Panc1 (cell line): Measurements from ENCODE around the gene CD93. TPM values are rescaled to one million over a fixed set of nuclear protein-coding genes. Genes with fewer than 3 reads are reported as not detected.

Experiments
- ATAC-seq: fragments of 200-7000 bp; cut with Tn5 transposase; 2 replicates; pipeline ENCODE4 v1.9.1; 2020; ENCODE audit warnings: mild to moderate bottlenecking, moderate library complexity
- BruUV-seq: library from RNA; stranded (reverse); fragments of 400-500 nt; replicated peaks from 2 replicates; lab custom pipeline; 2021; lab: Mats Ljungman, UMichigan
- CTCF ChIA-PET: fragments of 300-600 bp; sonication (Branson Sonifier 250); formaldehyde crosslinking; loops from one replicate; lab custom pipeline; 2022; ENCODE audit warnings: antibody characterized with exemption; lab: Charles Lee
- POLR2A ChIA-PET: fragments of 300-600 bp; sonication (Branson Sonifier 250); formaldehyde crosslinking; loops from one replicate; lab custom pipeline; 2022; ENCODE audit warnings: antibody characterized with exemption; lab: Charles Lee
- DNase-seq: peaks from one replicate; pipeline ENCODE4 v3.0.0-alpha.2; 2010; ENCODE audit warnings: low read depth, low spot score
- H3K27ac ChIP-seq: 2 replicates; pipeline ENCODE4 v1.5.1; 2011; ENCODE audit warnings: mild to moderate bottlenecking, low read length, inconsistent platforms
- H3K27me3 ChIP-seq: fragments of 200-500 bp; sonication (Bioruptor generic); 2 replicates; pipeline ENCODE4 v1.6.0; 2014; ENCODE audit warnings: low read length, inconsistent platforms; ENCODE audit not compliant: control insufficient read depth, insufficient read depth
- H3K36me3 ChIP-seq: fragments of 200-500 bp; sonication (Bioruptor generic); 2 replicates; pipeline ENCODE4 v1.5.1; 2014; ENCODE audit warnings: inconsistent platforms, mild to moderate bottlenecking, low read length, moderate library complexity; ENCODE audit not compliant: control insufficient read depth, insufficient read depth
- H3K4me1 ChIP-seq: 2 replicates; pipeline ENCODE4 v1.5.1; 2011; ENCODE audit warnings: inconsistent platforms, mild to moderate bottlenecking, low read length, moderate library complexity; ENCODE audit not compliant: control insufficient read depth, insufficient read depth
- H3K4me3 ChIP-seq, 2 experiments: 2 replicates each; pipeline ENCODE4 v1.5.1; 2011 to 2012; ENCODE audit warnings: low read depth in 2 of 2, low read length in 2 of 2, mild to moderate bottlenecking in 2 of 2, inconsistent platforms in 1 of 2, moderate library complexity in 1 of 2
- H3K9me3 ChIP-seq: fragments of 200-500 bp; sonication (Bioruptor generic); 2 replicates; pipeline ENCODE4 v1.5.1; 2014; ENCODE audit warnings: low read depth, mild to moderate bottlenecking, inconsistent platforms, low read length, moderate library complexity; ENCODE audit not compliant: control insufficient read depth, insufficient read depth
- POLR2AphosphoS5 ChIP-seq: IDR thresholded peaks from 2 replicates; pipeline ENCODE4 v1.6.1; 2012; ENCODE audit warnings: mild to moderate bottlenecking, low read depth, low read length, moderate library complexity
- SIN3A ChIP-seq: IDR thresholded peaks from 2 replicates; pipeline ENCODE4 v1.6.1; 2012; ENCODE audit warnings: low read depth, mild to moderate bottlenecking, low read length, moderate library complexity, borderline replicate concordance; ENCODE audit not compliant: insufficient read depth
- TCF7L2 ChIP-seq: IDR thresholded peaks from 2 replicates; pipeline ENCODE4 v1.6.1; 2011; ENCODE audit warnings: mild to moderate bottlenecking, low read depth, low read length, inconsistent platforms
- in situ Hi-C: cut with HindIII; loops from 2 replicates; pipeline ENCODE4 v1.10.0; 2016; ENCODE audit warnings: low sequenced_read_pairs, low pct_unique_long_range_greater_than_20kb
- intact Hi-C: fragments of 100-400 bp; cut with micrococcal nuclease; formaldehyde crosslinking; loops from one replicate; pipeline ENCODE4 v1.10.0; 2022; ENCODE audit not compliant: unreplicated experiment
- total RNA-seq: library from RNA; stranded (reverse); gene quantifications from one replicate; pipeline ENCODE4 v1.2.1, GENCODE V29; 2021; ENCODE audit not compliant: unreplicated experiment
- TF ChIP-seq, protein P1 (sequence below): fragments of 450-650 bp; IDR thresholded peaks from 2 replicates; pipeline ENCODE4 v1.5.1; 2017; ENCODE audit warnings: mild to moderate bottlenecking
- TF ChIP-seq, protein P2 (sequence below), 2 experiments: IDR thresholded peaks; 2 replicates each; pipeline ENCODE4 v1.6.1; 2011 to 2012; ENCODE audit warnings: low read depth in 2 of 2, control low read depth in 1 of 2, low read length in 1 of 2, mild to moderate bottlenecking in 1 of 2, moderate library complexity in 1 of 2; ENCODE audit not compliant: insufficient read depth in 1 of 2

CD93 gene
- total RNA-seq, 1 experiment from 2014 or later = 0.10 TPM

DNA sequence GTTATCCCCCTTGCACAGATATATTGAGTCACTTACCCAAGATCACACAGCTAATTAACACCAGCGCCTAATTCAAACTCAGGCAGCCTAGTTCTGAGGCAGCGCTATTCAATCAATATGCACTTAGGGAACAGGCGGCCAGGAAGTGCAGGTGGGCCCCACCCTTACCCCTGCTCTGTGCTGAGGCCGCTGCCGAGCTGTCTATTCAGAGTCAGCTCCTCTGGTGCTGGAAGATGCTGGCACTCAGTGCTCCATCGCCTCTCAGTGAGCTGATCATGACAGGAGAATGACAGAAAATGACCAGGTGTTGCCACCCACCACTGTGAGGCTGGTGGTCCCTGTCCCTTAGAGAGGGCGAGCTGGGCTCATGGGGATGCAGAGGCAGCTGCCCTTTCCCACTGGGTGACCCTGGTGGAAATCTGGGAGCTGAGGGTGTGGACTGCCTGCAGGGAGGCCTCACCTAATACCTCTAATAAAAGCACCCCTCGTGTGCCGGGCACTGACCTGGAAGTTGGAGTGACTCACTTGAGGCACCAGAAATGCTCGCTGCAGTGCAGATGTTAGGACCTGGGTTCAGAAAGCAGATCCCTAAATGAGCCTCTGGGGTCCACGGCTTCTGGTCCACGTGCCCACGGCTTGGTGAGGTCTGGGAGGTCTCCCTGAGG, 42.5 kb upstream of the CD93 start:
- Histone ChIP-seq H3K27ac (no peak overlapping the region), H3K4me3 (no peak overlapping the region), H3K9me3 (no peaks in the 10 kb centered on the region), H3K4me1 (no peaks in the 10 kb centered on the region), H3K27me3 (no peaks in the 10 kb centered on the region), H3K36me3 (no peaks in the 10 kb centered on the region)
- POLR2A ChIA-PET = no interaction called here
- CTCF ChIA-PET = no interaction called here
- DNase-seq = no peak
- TF ChIP-seq, protein P1, sequence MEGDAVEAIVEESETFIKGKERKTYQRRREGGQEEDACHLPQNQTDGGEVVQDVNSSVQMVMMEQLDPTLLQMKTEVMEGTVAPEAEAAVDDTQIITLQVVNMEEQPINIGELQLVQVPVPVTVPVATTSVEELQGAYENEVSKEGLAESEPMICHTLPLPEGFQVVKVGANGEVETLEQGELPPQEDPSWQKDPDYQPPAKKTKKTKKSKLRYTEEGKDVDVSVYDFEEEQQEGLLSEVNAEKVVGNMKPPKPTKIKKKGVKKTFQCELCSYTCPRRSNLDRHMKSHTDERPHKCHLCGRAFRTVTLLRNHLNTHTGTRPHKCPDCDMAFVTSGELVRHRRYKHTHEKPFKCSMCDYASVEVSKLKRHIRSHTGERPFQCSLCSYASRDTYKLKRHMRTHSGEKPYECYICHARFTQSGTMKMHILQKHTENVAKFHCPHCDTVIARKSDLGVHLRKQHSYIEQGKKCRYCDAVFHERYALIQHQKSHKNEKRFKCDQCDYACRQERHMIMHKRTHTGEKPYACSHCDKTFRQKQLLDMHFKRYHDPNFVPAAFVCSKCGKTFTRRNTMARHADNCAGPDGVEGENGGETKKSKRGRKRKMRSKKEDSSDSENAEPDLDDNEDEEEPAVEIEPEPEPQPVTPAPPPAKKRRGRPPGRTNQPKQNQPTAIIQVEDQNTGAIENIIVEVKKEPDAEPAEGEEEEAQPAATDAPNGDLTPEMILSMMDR = no peak
- TF ChIP-seq TCF7L2 (no peak), POLR2AphosphoS5 (no peak), SIN3A (no peak)
- TF ChIP-seq, protein P2, sequence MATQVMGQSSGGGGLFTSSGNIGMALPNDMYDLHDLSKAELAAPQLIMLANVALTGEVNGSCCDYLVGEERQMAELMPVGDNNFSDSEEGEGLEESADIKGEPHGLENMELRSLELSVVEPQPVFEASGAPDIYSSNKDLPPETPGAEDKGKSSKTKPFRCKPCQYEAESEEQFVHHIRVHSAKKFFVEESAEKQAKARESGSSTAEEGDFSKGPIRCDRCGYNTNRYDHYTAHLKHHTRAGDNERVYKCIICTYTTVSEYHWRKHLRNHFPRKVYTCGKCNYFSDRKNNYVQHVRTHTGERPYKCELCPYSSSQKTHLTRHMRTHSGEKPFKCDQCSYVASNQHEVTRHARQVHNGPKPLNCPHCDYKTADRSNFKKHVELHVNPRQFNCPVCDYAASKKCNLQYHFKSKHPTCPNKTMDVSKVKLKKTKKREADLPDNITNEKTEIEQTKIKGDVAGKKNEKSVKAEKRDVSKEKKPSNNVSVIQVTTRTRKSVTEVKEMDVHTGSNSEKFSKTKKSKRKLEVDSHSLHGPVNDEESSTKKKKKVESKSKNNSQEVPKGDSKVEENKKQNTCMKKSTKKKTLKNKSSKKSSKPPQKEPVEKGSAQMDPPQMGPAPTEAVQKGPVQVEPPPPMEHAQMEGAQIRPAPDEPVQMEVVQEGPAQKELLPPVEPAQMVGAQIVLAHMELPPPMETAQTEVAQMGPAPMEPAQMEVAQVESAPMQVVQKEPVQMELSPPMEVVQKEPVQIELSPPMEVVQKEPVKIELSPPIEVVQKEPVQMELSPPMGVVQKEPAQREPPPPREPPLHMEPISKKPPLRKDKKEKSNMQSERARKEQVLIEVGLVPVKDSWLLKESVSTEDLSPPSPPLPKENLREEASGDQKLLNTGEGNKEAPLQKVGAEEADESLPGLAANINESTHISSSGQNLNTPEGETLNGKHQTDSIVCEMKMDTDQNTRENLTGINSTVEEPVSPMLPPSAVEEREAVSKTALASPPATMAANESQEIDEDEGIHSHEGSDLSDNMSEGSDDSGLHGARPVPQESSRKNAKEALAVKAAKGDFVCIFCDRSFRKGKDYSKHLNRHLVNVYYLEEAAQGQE (IDR thresholded peaks at IDR 0.05; ENCODE audit: insufficient read depth in 1 of 2, low read depth in 2 of 2, low read length in 1 of 2) = no peak
- no peak for ATAC-seq
- no TSS peak for BruUV-seq
- intact Hi-C loops = no loop called here
- in situ Hi-C loops = no loop called here

DNA sequence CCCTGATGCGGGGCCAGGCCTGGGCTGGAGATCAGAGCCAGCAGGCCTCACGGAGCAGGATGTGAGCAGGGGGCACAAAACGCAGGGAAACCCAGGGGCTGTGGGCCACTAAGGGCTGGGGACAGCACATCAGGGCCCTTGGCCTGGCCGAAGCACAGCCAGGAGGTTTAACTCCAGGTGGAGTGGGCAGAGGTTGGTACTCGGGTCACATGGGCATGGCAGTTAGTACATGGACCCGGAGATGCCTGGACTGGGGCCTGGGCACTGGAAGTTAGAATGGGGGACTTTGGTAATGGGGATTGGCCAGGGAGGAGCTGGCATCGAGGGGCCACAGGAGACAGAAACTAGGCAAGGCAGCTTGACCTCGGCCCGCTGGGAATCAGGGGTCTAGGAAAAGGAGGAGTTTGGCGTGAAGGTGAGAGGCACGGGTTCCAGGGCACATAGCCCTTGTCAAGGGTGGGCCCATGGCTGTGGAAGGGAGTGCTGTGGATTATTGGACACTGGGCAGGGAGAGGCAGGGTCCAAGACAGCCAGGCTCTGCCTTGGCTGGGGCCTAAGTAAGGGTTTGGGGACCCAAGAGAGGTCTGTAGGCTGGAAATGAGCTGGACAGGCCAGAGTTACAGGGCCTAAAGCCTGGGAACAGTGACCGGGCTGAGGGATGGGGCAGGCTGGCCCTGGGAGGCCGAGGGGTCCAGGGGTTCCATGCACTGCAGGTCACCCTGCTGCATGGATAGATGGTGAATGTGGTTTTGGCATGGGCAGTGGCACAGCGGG, 41.6 kb upstream of the CD93 start:
- no peaks in the 10 kb centered on the region for H3K9me3 ChIP-seq
- no peaks in the 10 kb centered on the region for H3K36me3 ChIP-seq
- in situ Hi-C loops (no loop called here), intact Hi-C loops (no loop called here)
- CTCF ChIA-PET = no interaction called here
- H3K4me1 ChIP-seq = no peaks in the 10 kb centered on the region
- no TSS peak for BruUV-seq
- no peak overlapping the region for H3K4me3 ChIP-seq
- TF ChIP-seq SIN3A (no peak), POLR2AphosphoS5 (no peak), TCF7L2 (no peak)
- TF ChIP-seq, protein P2 (IDR thresholded peaks at IDR 0.05; ENCODE audit: insufficient read depth in 1 of 2, low read depth in 2 of 2, low read length in 1 of 2) = no peak
- TF ChIP-seq, protein P1 = no peak
- H3K27me3 ChIP-seq = no peaks in the 10 kb centered on the region
- ATAC-seq (no peak), DNase-seq (no peak)
- POLR2A ChIA-PET = no interaction called here
- H3K27ac ChIP-seq = no peak overlapping the region
